IPS-15b (cell line): Measurements from ENCODE around the gene CCNL1.
"Not testable (repeated sequence)": the region's sequence is repeated elsewhere in the genome, so short reads cannot be mapped to it uniquely, and the experiment has no call there.

Experiments used
- H3K27me3 ChIP-seq: one replicate; pipeline ENCODE4 v1.6.1; 2013; ENCODE audit warnings: low read length; ENCODE audit not compliant: control insufficient read depth, insufficient read depth
- H3K36me3 ChIP-seq: one replicate; pipeline ENCODE4 v1.6.1; 2013; ENCODE audit warnings: low read length; ENCODE audit not compliant: control insufficient read depth, insufficient read depth
- H3K4me1 ChIP-seq: one replicate; pipeline ENCODE4 v1.6.1; 2013; ENCODE audit warnings: mild to moderate bottlenecking, low read length; ENCODE audit not compliant: control insufficient read depth, insufficient read depth
- H3K4me3 ChIP-seq: one replicate; pipeline ENCODE4 v1.5.1; 2013; ENCODE audit warnings: low read depth, low read length
- H3K9ac ChIP-seq: one replicate; pipeline ENCODE4 v1.6.1; 2013; ENCODE audit warnings: low read depth, mild to moderate bottlenecking, low read length
- H3K9me3 ChIP-seq: one replicate; pipeline ENCODE4 v1.6.1; 2013; ENCODE audit warnings: mild to moderate bottlenecking, low read length; ENCODE audit not compliant: control insufficient read depth, insufficient read depth

The CCNL1 gene

GRCh38 chr3:157159762-157160657 is at the start of gene CCNL1:
Gene CCNL1 (minus strand): TSS chr3:157160147. CDS start chr3:157160094, 53 bp downstream.
- peak within 1 kb of the TSS; percentile 99 for H3K9ac ChIP-seq
- H3K4me1 ChIP-seq = peaks cover 9% of the 10 kb centered on the region
- H3K27me3 ChIP-seq = no peaks in the 10 kb centered on the region
- no peaks in the 10 kb centered on the region for H3K9me3 ChIP-seq
- peak within 1 kb of the TSS; percentile 97 for H3K4me3 ChIP-seq
- peaks cover 10% of the 10 kb centered on the region for H3K36me3 ChIP-seq

GRCh38 chr3:157204880-157205279 is 44.9 kb upstream of the CCNL1 start:
- no peaks in the 10 kb centered on the region for H3K27me3 ChIP-seq
- H3K4me3 ChIP-seq = no peak overlapping the region
- H3K9me3 ChIP-seq = no peaks in the 10 kb centered on the region
- H3K36me3 ChIP-seq = no peaks in the 10 kb centered on the region
- H3K9ac ChIP-seq = no peak overlapping the region
- H3K4me1 ChIP-seq = no peaks in the 10 kb centered on the region

DNA sequence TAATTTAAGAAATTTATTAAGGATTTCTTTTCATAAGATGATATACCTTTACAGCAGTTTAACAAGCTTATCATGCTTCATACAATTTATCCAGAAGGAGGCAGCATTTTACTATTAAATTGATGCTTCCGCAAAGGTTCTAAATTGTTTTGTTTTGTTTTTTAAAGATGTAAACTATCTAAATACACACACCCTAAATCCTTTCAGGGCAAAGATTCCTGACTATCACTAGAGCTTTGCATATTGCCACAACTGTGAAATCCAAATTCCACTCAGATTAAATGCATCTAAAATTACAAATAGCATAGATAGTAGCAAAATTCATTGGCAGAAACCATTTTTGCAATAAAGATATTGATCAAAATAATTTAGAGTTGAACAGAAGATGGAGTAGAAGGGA is 44.5 kb upstream of the CCNL1 start:
- H3K4me3 ChIP-seq = no peak overlapping the region
- H3K4me1 ChIP-seq = no peaks in the 10 kb centered on the region
- H3K27me3 ChIP-seq = no peaks in the 10 kb centered on the region
- no peak overlapping the region for H3K9ac ChIP-seq
- H3K36me3 ChIP-seq = no peaks in the 10 kb centered on the region
- no peaks in the 10 kb centered on the region for H3K9me3 ChIP-seq

DNA sequence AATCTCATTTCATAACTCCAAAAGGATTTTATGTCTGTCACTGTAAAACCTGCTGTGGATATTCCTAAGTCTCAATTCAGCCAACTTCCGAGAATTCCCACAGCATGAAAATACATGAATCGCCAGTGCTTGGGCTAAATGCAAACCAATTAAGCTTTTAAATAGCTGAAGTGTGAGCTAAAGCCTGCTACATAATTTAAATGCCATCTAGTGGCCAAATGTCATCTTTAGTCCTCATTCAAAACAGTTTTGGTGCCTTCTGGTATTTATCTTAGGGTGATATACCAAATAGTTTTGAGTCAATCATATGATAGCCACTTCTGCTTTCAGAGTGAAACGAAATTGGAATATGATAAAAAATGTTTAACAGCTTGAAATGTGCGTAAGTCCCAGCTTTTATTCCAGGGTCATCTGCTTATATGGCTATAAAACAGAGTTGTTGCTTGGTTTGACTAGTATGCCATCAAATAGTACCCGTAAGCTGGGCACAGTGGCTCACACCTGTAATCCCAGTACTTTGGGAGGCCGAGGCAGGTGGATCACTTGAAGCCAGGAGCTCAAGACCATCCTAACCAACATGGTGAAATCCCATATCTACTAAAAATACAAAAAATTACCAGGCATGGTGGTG is 41.8 kb upstream of the CCNL1 start:
- Histone ChIP-seq H3K9me3 (no peaks in the 10 kb centered on the region), H3K27me3 (no peaks in the 10 kb centered on the region), H3K36me3 (no peaks in the 10 kb centered on the region), H3K9ac (no peak overlapping the region), H3K4me3 (no peak overlapping the region), H3K4me1 (no peaks in the 10 kb centered on the region)

GRCh38 chr3:157199841-157200240 is 39.9 kb upstream of the CCNL1 start:
- H3K9me3 ChIP-seq = no peaks in the 10 kb centered on the region
- no peak overlapping the region for H3K9ac ChIP-seq

GRCh38 chr3:157195965-157196364 is 36.0 kb upstream of the CCNL1 start:
- Histone ChIP-seq H3K9me3 (no peaks in the 10 kb centered on the region), H3K9ac (no peak overlapping the region), H3K4me3 (no peak overlapping the region), H3K4me1 (no peaks in the 10 kb centered on the region), H3K36me3 (no peaks in the 10 kb centered on the region), H3K27me3 (no peaks in the 10 kb centered on the region)

More at GRCh38 chr3:157199841-157200240, 39.9 kb upstream of the CCNL1 start:
- Histone ChIP-seq H3K4me1 (no peaks in the 10 kb centered on the region), H3K4me3 (no peak overlapping the region), H3K27me3 (no peaks in the 10 kb centered on the region), H3K36me3 (no peaks in the 10 kb centered on the region)

DNA sequence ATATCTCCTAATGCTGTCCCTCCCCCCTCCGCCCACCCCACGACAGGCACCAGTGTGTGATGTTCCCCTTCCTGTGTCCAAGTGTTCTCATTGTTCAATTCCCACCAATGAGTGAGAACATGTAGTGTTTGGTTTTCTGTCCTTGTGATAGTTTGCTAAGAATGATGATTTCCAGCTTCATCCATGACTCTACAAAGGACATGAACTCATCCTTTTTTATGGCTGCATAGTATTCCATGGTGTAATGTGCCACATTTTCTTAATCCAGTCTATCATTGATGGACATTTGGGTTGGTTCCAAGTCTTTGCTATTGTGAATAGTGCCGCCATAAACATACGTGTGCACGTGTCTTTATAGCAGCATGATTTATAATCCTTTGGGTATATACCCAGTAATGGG is 31.2 kb upstream of the CCNL1 start:
- H3K9me3 ChIP-seq = peaks cover 20% of the 10 kb centered on the region

GRCh38 chr3:157190380-157190872 is 30.5 kb upstream of the CCNL1 start:
- H3K9me3 ChIP-seq = peaks cover 22% of the 10 kb centered on the region
- no peak overlapping the region for H3K9ac ChIP-seq
- H3K36me3 ChIP-seq = no peaks in the 10 kb centered on the region
- no peaks in the 10 kb centered on the region for H3K4me1 ChIP-seq
- no peak overlapping the region for H3K4me3 ChIP-seq
- H3K27me3 ChIP-seq = no peaks in the 10 kb centered on the region

More for the DNA sequence above, 31.2 kb upstream of the CCNL1 start:
- H3K9ac ChIP-seq, H3K4me3 ChIP-seq, H3K36me3 ChIP-seq, H3K27me3 ChIP-seq, H3K4me1 ChIP-seq: not testable (repeated sequence)

DNA sequence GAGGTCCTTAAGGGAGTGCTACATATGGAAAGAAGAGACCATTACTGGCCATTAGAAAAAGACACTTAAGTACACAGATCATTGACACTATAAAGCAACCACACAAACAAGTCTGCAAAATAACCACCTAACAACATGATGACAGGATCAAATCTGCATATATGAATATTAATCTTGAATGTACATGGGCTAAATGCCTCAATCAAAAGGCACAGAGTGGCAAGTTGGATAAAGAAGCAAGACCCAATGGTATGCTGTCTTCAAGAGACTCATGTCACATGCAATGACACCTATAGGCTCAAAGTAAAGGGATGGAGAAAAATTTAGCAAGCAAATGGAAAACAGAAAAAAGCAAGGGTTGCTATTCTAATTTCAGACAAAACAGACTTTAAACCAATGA is 28.4 kb upstream of the CCNL1 start:
- no peak overlapping the region for H3K4me3 ChIP-seq
- no peak overlapping the region for H3K9ac ChIP-seq
- H3K27me3 ChIP-seq = no peaks in the 10 kb centered on the region
- H3K4me1 ChIP-seq = no peaks in the 10 kb centered on the region
- no peaks in the 10 kb centered on the region for H3K36me3 ChIP-seq
- H3K9me3 ChIP-seq = peaks cover 22% of the 10 kb centered on the region

DNA sequence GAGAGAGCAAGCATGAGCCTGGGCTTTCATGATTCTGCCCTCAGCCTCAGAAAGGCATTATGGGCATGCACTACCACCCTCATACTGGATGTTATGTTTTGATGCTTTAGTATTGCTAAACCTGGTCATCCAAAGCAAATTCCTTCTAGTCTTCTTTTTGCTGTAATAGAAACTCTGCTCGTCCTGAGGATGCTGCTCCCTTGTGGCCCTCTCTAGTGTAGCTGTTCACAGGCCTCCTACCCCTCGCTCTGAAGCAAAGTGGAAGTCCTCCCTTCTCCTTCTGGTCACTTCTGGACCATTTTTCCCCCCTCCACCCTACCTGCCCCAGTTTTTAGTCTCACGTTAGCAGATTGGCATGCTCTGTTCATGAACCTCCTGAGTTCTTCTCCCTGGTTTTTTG is 22.9 kb upstream of the CCNL1 start:
- H3K36me3 ChIP-seq = no peaks in the 10 kb centered on the region
- no peak overlapping the region for H3K9ac ChIP-seq
- H3K27me3 ChIP-seq = no peaks in the 10 kb centered on the region
- no peaks in the 10 kb centered on the region for H3K4me1 ChIP-seq
- peaks cover 23% of the 10 kb centered on the region for H3K9me3 ChIP-seq
- H3K4me3 ChIP-seq = no peak overlapping the region

GRCh38 chr3:157180262-157180661 is 20.3 kb upstream of the CCNL1 start:
- Histone ChIP-seq H3K9ac (no peak overlapping the region), H3K36me3 (no peaks in the 10 kb centered on the region), H3K27me3 (no peaks in the 10 kb centered on the region), H3K4me3 (no peak overlapping the region), H3K4me1 (peaks cover 2% of the 10 kb centered on the region), H3K9me3 (peaks cover 3% of the 10 kb centered on the region)

DNA sequence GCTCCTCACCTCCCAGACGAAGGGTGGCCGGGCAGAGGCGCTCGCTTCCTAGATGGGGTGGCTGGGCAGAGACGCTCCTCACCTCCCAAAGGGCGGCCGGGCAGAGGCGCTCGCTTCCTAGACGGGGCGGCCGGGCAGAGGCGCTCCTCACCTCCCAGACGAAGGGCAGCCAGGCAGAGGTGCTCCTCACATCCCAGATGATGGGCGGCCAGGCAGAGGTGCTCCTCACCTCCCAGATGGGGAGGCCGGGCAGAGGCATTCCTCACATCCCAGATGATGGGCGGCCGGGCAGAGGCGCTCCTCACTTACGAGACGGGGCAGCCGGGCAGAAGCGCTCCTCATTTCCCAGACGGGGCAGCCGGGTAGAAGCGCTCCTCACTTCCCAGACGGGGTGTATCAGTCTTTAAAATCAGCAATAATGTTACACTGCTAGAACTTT is 19.4 kb upstream of the CCNL1 start:
- Histone ChIP-seq H3K27me3 (no peaks in the 10 kb centered on the region), H3K9me3 (peaks cover 3% of the 10 kb centered on the region)

More for the DNA sequence above, 19.4 kb upstream of the CCNL1 start:
- Histone ChIP-seq H3K36me3 (no peaks in the 10 kb centered on the region), H3K4me3 (no peak overlapping the region), H3K4me1 (peaks cover 2% of the 10 kb centered on the region), H3K9ac (no peak overlapping the region)
